H54 (cell line): Measurements from ENCODE around the gene ZNF117.
"Not testable (repeated sequence)": the region's sequence is repeated elsewhere in the genome, so short reads cannot be mapped to it uniquely, and the experiment has no call there.

Experiments
- DNase-seq: peaks from one replicate; pipeline ENCODE4 v3.0.0; 2011; ENCODE audit warnings: low spot score, mixed read lengths; ENCODE audit not compliant: insufficient read length
- FAIRE-seq: peaks from 3 replicates; lab custom pipeline; 2011; peaks lifted over from hg19 to GRCh38; lab: Jason Lieb, UNC
- POLR2A ChIP-seq: IDR thresholded peaks from 2 replicates; pipeline ENCODE4 v1.6.1; 2011; ENCODE audit warnings: low read depth, mild to moderate bottlenecking, low read length

ZNF117 gene

DNA sequence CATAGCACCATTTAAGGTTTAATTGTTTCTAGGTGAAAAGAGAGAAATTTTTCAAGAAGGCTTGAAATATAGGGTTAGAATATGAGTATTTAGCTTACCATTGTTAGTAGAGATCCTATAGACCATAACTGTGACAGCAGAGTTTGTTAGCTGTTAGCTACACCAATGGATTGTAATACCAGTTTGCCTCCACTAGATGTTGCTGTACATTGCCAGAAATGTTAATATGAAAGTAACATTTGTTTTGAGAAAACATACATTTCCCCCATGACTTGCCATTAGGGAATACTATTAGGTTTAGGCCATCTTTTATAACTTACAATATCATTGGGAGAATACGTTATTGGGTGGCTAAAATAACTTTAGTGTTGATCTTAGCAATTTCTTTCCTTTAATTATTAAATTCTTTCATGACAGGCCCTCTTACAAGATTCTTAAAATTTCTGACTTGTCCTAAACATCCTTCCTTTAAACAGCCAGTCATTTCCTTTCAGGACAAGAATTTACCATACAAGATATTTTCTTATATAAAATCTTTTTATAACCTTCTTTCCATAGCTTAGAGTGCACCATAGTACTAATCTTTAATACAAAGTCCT lies 39.5 kb downstream of the ZNF117 start:
- FAIRE-seq (peak; percentile 87), DNase-seq (peak; percentile 18)
- no peak for TF ChIP-seq POLR2A

DNA sequence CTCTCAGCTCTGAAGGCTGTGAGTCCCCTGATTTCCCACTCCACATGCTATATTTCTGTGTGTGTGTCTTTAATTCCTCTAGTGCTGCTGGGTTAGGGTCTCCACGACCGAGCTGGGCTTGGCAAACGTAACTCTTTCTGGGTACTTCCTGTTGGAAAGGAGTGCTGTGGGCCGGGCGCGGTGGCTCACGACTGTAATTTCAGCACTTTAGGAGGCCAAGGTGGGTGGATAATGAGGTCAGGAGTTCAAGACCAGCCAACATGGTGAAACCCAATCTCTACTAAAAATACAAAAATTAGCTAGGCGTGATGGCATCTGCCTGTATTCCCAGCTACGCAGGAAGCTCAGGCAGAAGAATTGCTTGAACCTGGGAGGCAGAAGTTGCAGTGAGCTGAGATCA lies 40.2 kb downstream of the ZNF117 start:
- FAIRE-seq: not testable (repeated sequence)

DNA sequence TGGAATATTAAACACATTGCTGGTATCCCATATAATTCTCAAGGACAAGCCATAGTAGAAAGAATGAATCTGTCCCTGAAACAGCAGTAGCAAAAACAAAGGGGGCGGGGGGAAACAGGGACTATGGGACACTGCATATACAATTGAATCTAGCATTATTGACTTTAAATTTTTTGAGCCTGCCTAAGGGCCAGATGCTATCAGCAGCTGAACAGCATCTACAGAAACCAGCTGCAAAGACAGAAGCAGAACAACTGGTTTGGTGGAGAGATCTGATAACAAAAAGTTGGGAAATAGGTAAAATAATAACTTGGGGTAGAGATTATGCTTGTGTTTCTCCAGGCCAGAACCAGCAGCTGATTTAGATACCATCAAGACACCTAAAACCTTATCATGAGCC lies 42.1 kb downstream of the ZNF117 start:
- not testable (repeated sequence) for DNase-seq, FAIRE-seq

More for the DNA sequence above, 40.2 kb downstream of the ZNF117 start:
- DNase-seq: not testable (repeated sequence)

DNA sequence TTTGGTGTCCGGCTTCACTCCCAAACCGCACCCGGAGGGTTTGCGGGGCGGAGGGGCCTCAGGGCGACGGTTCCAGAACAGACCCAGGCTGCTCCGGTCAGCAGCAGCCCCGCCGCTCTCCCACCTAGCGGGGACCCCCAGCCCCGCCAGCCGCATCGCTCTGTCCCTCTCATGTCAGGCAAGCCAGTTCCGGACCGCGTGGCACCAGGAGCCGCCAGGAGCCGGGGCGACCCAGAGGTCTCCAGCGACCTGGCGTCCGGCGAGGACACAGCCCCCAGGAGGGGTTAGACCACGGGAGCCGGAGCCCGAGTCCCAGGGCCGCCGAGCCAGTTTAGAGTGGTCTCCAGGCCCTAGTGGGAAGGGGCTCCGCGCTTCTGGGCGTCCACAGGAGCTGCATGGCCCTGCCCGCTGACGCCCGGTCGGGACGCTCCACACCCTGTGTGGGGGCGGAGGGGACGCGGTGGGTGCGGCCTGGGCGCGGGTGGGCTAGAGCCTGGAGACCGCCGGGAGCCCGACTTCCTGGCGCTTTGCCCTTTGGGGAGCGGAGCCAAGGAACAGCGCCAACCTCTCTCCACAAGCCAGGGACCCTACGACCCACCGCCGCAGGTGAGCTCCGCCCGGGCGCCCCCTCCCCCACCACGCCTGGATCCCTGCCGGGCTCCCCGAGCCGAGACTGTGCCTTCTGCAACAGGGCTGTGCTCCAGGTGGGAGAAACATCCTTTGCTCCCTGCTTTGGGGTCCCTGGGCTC lies 43.4 kb downstream of the ZNF117 start:
- FAIRE-seq (no peak), DNase-seq (no peak)
- no peak for TF ChIP-seq POLR2A

DNA sequence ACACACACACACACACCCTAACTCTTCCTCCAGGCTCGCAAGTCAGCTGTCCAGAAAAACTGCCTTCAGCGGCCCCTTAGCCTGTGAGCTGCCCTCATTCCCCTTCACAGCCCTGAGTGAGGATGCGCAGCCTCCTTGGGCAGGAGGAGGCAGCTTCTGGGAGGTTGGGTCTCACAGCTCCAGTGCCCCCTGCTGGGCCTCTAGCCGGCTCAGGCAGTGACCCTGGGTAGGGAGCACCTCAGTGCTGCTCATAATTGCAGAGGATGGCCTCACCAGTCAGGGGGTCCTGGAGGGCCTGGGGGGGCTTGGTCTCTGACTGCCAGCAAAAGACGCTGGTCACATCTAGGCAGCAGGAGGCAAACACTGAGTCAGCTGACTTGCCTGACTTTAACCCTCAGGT lies 44.1 kb downstream of the ZNF117 start:
- no peak for FAIRE-seq

DNA sequence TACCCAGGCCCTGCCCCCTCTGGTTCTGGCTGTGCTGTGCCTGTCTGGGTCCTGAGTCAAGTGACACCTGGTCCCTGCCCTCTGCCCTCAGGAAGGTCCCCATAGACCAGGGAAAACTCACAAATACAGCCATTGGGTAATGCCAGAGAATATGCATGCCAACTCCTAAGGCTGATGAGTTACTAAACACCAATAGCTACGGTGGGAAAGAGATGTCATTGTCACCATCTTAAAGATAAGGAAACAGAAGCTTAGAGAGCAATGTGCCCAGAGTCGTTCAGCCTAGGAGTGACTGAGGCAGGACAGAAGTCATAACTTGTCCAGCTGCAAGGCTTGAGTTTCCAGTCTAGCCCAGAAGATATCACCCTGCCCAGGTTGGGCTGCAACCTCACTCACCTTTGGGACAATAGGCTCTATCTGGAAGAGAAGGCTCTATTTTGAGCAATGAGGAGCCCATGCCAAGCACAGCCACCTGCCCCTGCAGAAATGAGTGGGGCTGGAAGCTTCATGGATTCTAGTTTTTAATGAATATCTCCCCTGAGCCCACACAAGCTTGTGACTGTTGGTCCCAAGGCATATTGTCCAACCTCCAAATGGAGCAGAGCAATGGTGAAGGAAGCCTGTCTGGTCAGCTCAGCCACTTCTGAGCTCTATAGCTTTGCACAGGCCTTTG lies 45.2 kb downstream of the ZNF117 start:
- FAIRE-seq: no peak

More for the DNA sequence above, 44.1 kb downstream of the ZNF117 start:
- no peak for TF ChIP-seq POLR2A
- DNase-seq: no peak

DNA sequence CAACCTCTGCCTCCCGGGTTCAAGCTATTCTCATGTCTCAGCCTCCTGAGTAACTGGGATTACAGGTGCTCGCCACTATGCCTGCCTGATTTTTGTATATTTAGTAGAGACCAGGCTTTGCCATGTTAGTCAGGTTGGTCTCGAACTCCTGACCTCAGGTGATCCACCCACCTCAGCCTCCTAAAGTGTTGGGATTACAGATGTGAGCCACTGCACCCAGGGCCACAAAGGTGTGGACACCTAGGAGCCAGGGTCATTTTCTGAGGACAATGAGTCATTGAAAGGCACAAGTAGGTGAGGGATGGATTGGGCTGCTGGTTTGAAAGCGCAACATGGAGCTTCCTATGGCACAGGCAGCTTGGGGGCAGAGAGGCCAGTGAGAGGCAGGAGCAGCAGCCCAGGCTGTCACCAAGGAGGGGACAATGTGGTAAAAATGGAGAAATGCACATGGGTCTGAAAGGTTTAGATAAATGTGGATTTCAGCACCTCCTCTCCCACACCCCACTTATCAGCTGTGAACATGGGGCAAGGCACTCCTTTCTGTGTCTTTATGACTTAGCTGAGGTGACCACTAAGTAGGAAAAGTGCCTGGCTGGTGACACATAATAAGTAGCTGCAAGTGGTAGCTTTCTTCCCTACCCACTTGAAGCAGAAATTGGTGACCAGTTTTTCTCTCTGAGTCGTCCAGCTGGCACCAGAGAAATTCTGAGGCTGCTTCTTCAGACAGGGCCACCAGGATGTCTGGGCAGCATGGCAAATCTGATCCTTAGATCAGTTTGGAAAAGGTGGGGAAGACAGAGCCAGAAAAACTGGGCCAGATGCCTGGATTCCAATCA lies 46.0 kb downstream of the ZNF117 start:
- FAIRE-seq, DNase-seq: not testable (repeated sequence)

More for the DNA sequence above, 45.2 kb downstream of the ZNF117 start:
- no peak for DNase-seq
- no peak for TF ChIP-seq POLR2A

DNA sequence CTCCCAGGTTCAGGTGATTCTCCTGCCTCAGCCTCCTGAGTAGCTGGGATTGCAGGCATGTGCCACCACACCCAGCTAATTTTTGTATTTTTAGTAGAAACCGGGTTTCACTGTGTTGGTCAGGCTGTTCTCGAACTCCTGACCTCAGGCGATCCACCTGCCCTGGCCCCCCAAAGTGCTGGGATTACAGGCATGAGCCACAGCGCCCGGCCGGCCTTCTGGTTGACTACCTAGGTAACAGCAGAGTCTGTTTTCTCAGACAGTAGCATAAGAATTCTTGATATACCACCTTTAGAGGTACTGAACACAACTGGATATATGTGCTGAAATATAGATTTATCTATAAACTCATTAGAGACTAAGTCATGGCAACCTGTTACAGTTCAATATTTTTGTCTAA lies 50.8 kb downstream of the ZNF117 start:
- DNase-seq, FAIRE-seq: not testable (repeated sequence)

DNA sequence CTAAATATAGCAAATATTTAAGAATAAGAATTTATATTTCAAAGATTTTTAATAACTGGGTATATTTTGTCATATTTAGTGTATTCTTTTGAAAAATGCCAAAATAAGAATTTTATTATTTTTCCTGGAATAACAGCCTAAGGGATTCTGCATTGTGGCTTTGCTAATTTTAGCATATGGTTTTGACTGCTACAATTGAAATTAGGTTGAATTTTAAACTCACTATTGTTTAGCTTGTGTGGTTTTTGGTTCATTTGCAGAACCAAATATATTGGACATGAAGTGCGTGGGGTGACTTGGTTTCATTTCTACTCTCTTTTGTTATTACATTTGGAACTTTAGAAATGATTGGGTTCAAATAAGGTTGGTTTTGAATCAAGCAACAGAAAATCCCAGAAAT lies 52.3 kb downstream of the ZNF117 start:
- FAIRE-seq (no peak), DNase-seq (no peak)
- TF ChIP-seq POLR2A: no peak

DNA sequence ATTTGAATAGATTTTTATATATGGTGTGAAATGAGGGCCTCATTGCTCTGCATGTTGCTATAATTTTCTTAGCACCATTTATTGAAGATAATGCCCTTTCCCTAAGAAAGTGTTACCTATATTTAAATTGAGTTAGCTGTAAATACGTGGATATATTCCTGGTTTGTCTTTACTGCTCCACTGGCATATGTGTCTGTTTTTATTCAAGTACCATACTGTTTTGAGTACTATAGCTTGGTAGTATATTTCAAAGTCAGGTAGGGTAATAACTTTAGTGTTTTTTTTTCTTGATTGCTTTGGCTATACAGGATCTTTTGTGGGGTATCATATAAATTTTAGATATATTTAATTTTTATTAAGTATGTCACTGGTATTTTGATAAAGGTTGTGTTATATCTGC lies 56.4 kb downstream of the ZNF117 start:
- no peak for FAIRE-seq
- DNase-seq: no peak
- no peak for TF ChIP-seq POLR2A

DNA sequence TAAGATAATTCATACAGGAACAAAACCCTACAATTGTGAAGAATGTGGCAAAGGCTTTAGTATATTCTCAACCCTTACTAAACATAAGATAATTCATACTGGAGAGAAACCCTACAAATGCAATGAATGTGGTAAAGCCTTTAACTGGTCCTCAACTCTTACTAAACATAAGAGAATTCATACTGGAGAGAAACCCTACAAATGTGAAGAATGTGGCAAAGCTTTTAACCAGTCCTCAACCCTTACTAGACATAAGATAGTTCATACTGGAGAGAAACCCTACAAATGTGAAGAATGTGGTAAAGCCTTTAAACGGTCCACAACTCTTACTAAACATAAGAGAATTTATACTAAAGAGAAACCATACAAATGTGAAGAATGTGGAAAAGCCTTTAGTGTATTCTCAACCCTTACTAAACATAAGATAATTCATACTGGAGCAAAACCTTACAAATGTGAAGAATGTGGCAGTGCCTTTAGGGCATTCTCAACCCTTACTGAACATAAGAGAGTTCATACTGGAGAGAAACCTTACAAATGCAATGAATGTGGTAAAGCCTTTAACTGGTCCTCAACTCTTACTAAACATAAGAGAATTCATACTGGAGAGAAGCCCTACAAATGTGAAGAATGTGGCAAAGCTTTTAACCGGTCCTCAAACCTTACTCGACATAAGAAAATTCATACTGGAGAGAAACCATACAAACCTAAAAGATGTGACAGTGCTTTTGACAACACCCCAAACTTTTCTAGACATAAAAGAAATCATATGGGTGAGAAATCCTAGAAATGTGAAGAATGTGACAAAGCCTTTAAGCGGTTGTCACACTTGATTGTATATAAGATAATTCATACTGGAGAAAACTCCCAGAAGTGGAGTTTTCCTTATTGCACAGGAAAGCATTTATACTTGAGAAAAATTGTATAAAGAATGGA lies 62.3 kb downstream of the ZNF117 start:
- DNase-seq, FAIRE-seq: not testable (repeated sequence)
